ENCODE measurements around the gene ADISSP. TPM values are rescaled to one million over a fixed set of nuclear protein-coding genes. Genes with fewer than 3 reads are reported as not detected.

The ADISSP gene
- polyA plus RNA-seq, 6 donors from 2014 or later, result 17.3 to 24.9 (median 20.8) TPM

DNA sequence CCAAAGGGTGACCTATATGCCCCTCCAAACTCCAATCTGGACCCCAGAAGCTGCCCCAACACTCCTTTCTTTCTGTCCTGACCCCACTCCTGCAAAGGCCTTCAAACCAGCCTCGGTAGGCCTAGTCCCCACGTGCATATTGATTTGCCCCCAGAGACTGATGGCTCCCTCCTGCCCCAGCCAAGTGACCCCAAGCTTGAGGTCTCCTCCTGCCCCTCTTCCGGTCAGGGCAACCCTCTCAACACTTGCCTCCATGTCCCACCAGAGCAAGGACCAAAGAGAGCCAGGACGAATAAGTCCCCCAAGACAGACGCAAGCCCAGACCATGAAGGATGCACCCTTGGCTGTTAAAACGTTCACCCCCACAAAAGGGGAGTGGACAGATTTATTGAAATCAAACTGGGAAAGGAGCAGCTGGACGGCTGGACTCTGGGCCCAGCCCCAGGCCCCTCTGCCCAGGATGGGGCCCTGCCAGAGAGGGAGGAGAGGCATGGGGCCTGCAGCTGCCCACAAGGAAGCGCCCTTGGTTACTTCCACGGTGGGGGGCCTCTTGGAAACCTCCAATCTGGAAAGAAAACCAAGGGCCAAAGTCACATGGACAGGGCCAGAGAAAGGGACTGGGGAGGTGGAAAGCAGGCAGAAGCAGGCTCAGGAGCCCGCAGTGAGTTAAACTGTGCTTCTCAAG lies 16.1 kb upstream of the ADISSP start:
- Mint-ChIP-seq H3K4me3 (peak overlapping the region in 5 of 8 donors; percentile 2 to 74 (median 49)), H3K4me1 (peaks cover 47 to 63% (median 62%) of the 10 kb centered on the region in 3 donors), H3K27me3 (peaks cover 0 to 7% (median 5%) of the 10 kb centered on the region in 3 donors), H3K36me3 (no peaks in the 10 kb centered on the region), H3K9me3 (no peaks in the 10 kb centered on the region), H3K27ac (no peak overlapping the region)
- DNase-seq, result no peak
- no peak for ATAC-seq (ENCODE audit: low read depth in 2 of 2)

DNA sequence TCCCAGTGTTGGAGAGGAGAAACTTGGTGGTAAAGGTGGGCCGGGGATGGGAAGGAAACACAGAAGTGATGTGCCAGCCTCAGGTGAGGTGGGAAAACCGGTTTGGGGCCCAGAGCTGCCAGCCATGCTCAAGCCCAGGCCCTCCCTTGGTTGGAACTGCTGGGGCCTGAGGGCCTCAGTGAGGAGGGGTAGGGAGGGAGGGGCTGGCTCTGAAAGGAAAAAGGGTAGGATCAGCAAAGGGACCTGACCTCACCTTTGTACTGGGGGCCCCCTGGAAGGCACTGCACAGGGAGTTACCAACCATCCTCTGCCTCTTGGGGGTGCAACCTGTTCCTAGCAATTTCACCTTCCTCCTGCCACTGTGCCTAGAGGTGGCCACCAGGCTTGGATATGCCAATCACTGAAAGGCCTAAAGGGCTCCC lies 15.5 kb upstream of the ADISSP start:
- no peak for ATAC-seq (ENCODE audit: low read depth in 2 of 2)
- Mint-ChIP-seq H3K27ac (peak overlapping the region in 1 of 6 donors; percentile 19), H3K4me3 (peak overlapping the region in 4 of 8 donors; percentile 47 to 74 (median 59)), H3K4me1 (peaks cover 45 to 65% (median 64%) of the 10 kb centered on the region in 3 donors), H3K9me3 (no peaks in the 10 kb centered on the region), H3K27me3 (peaks cover 0 to 8% (median 7%) of the 10 kb centered on the region in 3 donors), H3K36me3 (no peaks in the 10 kb centered on the region)
- no peak for DNase-seq

DNA sequence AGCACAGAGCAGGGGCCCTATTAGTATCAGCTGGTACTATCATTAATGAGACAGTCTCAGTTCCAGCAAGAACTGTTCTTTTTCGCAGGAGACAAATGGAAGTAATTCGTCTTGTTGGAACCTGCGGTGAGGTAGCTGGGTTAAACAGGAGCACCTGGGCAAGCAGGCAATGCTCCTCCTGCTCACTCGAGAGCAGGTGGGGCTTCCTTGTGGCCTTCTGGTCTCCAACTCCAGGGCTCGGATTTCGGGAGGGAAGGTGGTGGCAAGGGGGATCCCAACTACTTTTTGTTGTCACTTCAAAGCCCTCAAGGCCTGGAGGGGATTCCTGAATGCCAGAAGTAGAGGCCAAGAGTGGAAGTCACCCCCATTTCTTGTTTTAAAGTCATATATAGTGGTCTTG lies 15.0 kb upstream of the ADISSP start:
- Mint-ChIP-seq H3K4me3 (peak overlapping the region in 3 of 8 donors; percentile 19 to 55 (median 35)), H3K9me3 (no peaks in the 10 kb centered on the region), H3K4me1 (peaks cover 45 to 64% (median 60%) of the 10 kb centered on the region in 3 donors), H3K36me3 (no peaks in the 10 kb centered on the region), H3K27ac (peak overlapping the region in 3 of 6 donors; percentile 21 to 51 (median 44)), H3K27me3 (peaks cover 0 to 8% (median 7%) of the 10 kb centered on the region in 3 donors)
- no peak for DNase-seq
- no peak for ATAC-seq (ENCODE audit: low read depth in 2 of 2)

DNA sequence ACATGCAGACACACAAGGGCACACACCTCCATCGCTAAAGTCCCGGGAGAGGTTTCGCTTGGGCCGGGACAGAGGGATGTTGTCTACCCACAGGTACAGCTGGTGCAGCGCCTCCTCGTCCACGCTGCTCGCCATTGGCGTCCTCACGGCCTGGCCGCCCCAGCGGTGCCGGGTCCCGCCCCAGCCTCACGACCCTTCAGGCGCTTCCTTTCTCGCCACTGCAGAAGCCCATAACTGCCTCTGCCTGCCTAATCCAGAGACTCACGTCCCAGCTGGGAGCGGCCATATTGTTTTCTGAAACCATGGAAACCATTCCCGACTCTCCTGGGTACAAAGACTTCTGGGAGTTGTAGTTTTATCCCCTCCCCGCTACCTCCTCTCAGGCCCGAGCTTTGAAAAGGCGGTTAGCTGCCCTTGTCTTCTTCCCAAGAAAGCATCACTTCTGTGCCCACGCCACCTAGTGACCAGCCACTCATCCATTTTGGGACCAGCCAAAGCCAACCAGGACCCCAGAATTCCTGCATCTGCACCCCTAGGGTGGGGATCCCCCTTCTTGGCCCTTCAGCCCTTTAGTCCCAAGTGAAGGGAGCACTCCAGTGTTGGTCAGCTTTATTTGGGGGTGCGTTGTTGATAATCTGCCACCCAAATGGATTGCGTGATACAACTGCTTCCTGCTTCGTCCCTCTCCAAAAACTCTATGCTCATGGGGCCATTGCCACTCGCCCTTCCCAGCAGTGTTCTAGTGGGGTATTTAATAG lies 13.8 kb upstream of the ADISSP start, which contains the start of gene SPEF1:
SPEF1 (minus strand) TSS at position 296 of the 758 bp plus-strand sequence; CDS start at position 135, 161 bp downstream.
- peaks cover 0 to 8% (median 7%) of the 10 kb centered on the region in 3 donors for H3K27me3 Mint-ChIP-seq
- peak within 1 kb of the TSS; percentile 57 to 87 (median 72) for H3K4me3 Mint-ChIP-seq
- no peaks in the 10 kb centered on the region for H3K36me3 Mint-ChIP-seq
- ATAC-seq (ENCODE audit: low read depth in 2 of 2) (peak; percentile 32 to 45), DNase-seq (peak; percentile 47)
- no peaks in the 10 kb centered on the region for H3K9me3 Mint-ChIP-seq
- peak within 1 kb of the TSS; percentile 21 to 74 (median 52) for H3K27ac Mint-ChIP-seq
- peaks cover 51 to 70% (median 61%) of the 10 kb centered on the region in 3 donors for H3K4me1 Mint-ChIP-seq

DNA sequence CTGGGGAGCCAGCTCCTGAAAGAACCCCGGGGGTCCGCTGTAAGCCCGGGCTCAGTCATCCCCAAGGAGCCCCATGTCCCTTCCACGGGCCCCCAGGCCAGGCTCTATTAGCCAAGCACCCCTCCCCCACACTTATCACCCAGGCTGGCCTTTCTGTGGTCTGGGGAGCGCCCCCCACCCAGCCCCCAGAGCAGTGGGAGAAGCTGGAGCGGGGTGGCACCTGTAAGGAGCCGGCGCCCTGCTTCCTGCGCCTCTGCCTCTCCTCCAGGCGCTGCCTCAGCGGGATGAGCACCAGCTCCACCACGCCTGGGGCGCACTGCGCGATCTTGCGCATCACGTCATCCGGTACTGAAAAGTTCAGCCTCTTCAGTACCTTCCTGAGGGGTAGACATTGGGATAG lies 11.4 kb upstream of the ADISSP start:
- Mint-ChIP-seq H3K9me3 (no peaks in the 10 kb centered on the region), H3K27ac (peak overlapping the region in 1 of 6 donors; percentile 60), H3K27me3 (peaks cover 0 to 8% (median 7%) of the 10 kb centered on the region in 3 donors), H3K4me1 (peaks cover 43 to 60% (median 50%) of the 10 kb centered on the region in 3 donors), H3K36me3 (no peaks in the 10 kb centered on the region), H3K4me3 (peak overlapping the region in 7 of 8 donors; percentile 36 to 93 (median 86))
- ATAC-seq (ENCODE audit: low read depth in 2 of 2) (no peak), DNase-seq (no peak)

DNA sequence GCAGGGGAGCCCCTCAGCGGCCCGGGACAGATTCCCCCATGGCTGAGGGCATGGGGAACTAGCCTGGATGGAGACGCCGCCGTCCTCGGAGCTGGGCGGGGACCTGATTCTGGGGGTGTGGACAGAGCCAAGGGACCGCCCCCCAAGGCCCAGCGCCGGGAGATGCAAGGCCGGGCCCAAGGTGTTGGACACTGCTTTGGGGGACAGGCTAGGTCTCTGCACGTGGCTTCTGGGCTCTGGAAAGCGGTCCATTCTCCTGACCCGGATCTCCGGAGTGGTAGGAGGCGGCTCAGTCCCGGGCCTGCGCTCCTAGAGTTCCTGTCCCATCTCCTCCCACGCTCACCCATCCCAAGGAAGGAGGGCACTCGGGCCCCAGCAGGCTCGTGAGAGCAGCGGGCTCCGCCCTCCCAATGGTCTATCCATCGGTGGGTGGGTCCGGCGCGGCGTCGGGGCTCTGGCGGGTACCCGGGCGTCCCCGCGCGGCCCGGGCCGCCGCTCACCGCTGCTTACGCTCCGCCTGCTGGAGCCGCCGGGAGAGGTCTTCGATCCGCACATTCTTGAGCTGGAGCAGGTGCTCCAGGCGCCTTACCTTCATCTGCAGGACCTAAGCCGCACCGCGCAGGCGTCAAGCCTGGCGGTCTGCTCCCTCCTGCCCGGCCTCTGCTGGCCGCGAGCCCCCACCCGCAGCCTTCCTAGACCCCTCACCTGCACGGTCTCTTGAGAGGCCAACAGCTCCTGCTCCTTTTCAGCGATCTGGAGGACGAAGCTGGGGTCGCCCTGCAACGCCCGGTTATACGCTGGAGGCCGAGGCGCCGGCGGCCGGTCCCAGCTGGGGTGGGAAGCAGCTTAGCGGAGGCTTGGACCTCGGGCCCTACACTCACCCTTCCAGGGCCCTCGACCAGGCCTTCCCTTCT lies 10.4 kb upstream of the ADISSP start:
- peaks cover 38 to 52% (median 43%) of the 10 kb centered on the region in 3 donors for H3K4me1 Mint-ChIP-seq
- peaks cover 0 to 8% (median 7%) of the 10 kb centered on the region in 3 donors for H3K27me3 Mint-ChIP-seq
- H3K36me3 Mint-ChIP-seq, result no peaks in the 10 kb centered on the region
- H3K4me3 Mint-ChIP-seq, result peak overlapping the region; percentile 83 to 94 (median 89)
- peak; percentile 69 to 70 for ATAC-seq (ENCODE audit: low read depth in 2 of 2)
- peak; percentile 38 for DNase-seq
- no peaks in the 10 kb centered on the region for H3K9me3 Mint-ChIP-seq
- H3K27ac Mint-ChIP-seq, result peak overlapping the region in 3 of 6 donors; percentile 38 to 56 (median 53)

DNA sequence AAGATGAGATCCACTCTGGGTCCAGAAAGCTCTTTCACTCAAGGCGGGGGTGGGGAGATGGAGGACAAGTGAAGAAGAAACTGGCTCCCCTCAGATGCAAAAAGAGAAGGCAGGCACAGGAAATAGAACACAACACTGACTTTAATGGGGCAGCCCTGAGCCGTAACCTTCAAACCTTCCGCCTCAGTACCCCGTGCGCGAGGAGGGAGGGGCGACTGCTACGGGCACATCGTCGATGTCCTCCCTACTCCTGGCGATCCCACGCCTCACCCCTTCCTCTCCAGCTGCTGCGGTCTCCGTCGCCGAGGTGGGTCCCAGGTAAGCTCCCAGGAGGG lies 9.8 kb upstream of the ADISSP start:
- Mint-ChIP-seq H3K27ac (peak overlapping the region in 3 of 6 donors; percentile 29 to 56 (median 53)), H3K4me3 (peak overlapping the region; percentile 83 to 94 (median 89)), H3K9me3 (no peaks in the 10 kb centered on the region), H3K4me1 (peaks cover 38 to 52% (median 39%) of the 10 kb centered on the region in 3 donors), H3K27me3 (peaks cover 0 to 8% (median 7%) of the 10 kb centered on the region in 3 donors), H3K36me3 (no peaks in the 10 kb centered on the region)
- peak; percentile 34 for DNase-seq
- ATAC-seq (ENCODE audit: low read depth in 2 of 2), result peak; percentile 71 to 75

DNA sequence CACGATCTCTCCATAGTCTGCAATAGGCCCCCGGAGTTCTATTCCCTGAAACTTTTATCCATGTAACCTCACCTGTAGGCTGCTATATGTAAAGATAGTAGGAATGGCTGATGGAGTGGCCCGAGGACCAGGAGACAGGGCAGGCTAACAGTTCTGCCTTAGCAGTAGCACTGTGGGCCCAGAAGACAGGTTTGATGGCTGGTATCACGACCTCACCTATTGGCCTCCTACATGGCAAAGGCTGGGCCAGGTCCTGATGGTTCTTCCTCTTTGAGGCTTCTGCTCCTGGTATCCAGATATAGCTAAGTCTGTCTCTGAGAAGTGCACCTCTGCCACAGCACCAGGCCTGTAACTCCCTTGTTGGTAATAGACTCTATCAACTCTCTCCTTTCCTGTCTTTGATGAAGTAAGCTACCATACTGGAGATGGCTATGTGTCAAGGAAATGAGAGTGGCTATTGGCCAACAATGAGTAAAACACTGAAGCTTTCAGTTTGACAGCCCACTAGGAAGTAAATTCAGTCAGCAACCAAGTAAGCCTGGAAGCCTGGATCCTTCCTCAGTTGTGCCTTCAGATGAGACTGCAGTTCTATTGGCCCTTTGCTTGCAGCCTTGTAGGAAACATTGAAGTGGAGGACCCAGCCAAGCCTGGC lies 8.0 kb upstream of the ADISSP start:
- no peaks in the 10 kb centered on the region for H3K9me3 Mint-ChIP-seq
- H3K36me3 Mint-ChIP-seq, result no peaks in the 10 kb centered on the region
- H3K27ac Mint-ChIP-seq, result peak overlapping the region in 1 of 6 donors; percentile 24
- H3K4me1 Mint-ChIP-seq, result peaks cover 24 to 34% (median 24%) of the 10 kb centered on the region in 3 donors
- ATAC-seq (ENCODE audit: low read depth in 2 of 2), result no peak
- no peak for DNase-seq
- H3K27me3 Mint-ChIP-seq, result peaks cover 0 to 8% (median 7%) of the 10 kb centered on the region in 3 donors
- H3K4me3 Mint-ChIP-seq, result peak overlapping the region in 4 of 8 donors; percentile 4 to 62 (median 30)

DNA sequence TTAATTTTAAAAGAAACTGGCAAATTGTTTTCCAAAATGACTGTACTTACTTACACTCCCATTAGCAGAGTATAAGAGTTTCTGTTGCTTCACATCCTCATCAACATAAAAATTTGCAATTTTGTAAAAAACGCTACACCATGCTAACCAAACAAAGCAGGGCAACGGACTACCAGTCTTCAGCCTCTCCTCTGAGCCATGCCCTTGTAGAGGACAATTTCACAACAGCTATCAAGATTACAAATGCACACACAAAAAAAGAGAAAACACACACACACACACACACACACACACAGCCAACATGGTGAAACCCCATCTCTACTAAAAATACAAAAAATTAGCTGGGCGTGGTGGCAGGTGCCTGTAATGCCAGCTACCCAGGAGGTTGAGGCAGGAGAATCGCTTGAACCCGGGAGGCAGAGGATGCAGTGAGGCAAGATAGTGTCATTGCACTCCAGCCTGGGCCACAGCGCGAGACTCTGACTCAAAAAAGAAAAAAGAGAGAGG lies 4.1 kb upstream of the ADISSP start:
- H3K9me3 Mint-ChIP-seq, result no peaks in the 10 kb centered on the region
- DNase-seq (no peak), ATAC-seq (ENCODE audit: low read depth in 2 of 2) (no peak)
- H3K4me1 Mint-ChIP-seq, result peaks cover 14 to 15% (median 15%) of the 10 kb centered on the region in 3 donors
- peak overlapping the region in 2 of 6 donors; percentile 60 to 81 for H3K27ac Mint-ChIP-seq
- no peaks in the 10 kb centered on the region for H3K27me3 Mint-ChIP-seq
- H3K36me3 Mint-ChIP-seq, result no peaks in the 10 kb centered on the region
- H3K4me3 Mint-ChIP-seq, result peak overlapping the region in 2 of 8 donors; percentile 53 to 65

DNA sequence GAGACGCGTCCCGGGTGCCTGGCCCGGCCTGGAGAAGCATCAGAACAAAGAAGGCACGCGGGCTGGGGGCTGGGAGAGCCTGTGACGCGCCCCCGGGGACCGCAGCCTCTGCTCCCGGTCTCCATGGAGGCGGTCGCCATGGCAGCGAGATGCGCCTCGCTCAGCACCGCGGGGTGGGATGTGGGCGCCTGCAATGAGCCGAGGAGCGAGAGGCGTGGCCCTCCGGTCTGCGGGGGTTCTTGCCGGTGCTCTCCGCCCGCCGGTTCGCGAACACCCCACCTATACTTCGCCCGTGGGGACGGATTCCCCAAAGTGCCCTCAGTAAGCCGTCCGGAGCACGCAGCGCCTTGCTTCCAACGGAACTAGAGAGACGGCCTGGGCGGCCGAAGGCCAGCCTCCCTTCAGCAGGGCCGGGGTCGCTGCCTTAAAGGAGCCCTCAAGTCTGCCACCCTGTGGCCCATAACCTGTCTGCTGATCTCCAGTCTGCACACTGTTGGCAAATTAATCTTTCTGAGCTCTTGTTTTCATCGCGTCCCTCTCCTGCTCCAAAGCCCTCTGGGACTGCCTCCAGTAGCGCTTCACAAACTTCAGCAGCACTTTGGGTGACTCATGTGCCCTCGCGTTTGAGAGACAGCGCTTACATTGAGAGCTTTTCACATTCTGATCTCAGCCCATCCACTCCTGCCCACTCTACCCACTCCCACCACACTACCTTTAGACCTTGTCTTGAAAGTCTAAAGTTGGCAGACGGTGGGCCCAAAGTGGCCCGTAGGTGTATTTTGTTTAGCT lies 983 bp upstream of the ADISSP start:
- Mint-ChIP-seq H3K4me1 (peaks cover 21 to 41% (median 37%) of the 10 kb centered on the region in 3 donors), H3K36me3 (no peaks in the 10 kb centered on the region), H3K9me3 (no peaks in the 10 kb centered on the region), H3K27ac (peak overlapping the region; percentile 94 to 99 (median 96)), H3K4me3 (peak overlapping the region; percentile 87 to 96 (median 94)), H3K27me3 (no peaks in the 10 kb centered on the region)
- peak; percentile 65 for ATAC-seq (ENCODE audit: low read depth in 2 of 2)
- DNase-seq, result peak; percentile 86

DNA sequence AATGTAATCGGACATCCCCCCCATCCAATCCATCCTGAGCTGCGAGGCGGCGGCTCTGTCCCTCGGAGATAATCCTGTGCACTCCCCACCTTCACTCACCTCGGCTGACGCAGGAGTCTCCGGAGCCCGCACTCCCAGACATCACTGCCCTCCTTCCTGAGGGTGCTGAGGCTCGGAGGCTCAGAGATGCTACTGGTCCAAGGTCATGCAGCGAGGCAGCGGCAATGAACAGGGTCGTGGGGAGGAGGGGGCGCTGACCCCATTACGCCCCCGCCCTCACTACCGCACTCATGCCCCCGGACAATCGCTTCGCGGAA lies 485 bp downstream of the ADISSP start:
- H3K27ac Mint-ChIP-seq, result peak overlapping the region in 3 of 6 donors; percentile 13 to 44 (median 33)
- ATAC-seq (ENCODE audit: low read depth in 2 of 2), result no peak
- H3K4me3 Mint-ChIP-seq, result peak overlapping the region; percentile 87 to 96 (median 91)
- no peaks in the 10 kb centered on the region for H3K36me3 Mint-ChIP-seq
- H3K27me3 Mint-ChIP-seq, result no peaks in the 10 kb centered on the region
- no peaks in the 10 kb centered on the region for H3K9me3 Mint-ChIP-seq
- peaks cover 21 to 41% (median 37%) of the 10 kb centered on the region in 3 donors for H3K4me1 Mint-ChIP-seq
- DNase-seq, result no peak
